Measurements from ENCODE around the gene FLVCR2. TPM values are rescaled to one million over a fixed set of nuclear protein-coding genes. Genes with fewer than 3 reads are reported as not detected.

FLVCR2 gene
- total RNA-seq, 1 donor from 2014 or later: 1.7 TPM

DNA sequence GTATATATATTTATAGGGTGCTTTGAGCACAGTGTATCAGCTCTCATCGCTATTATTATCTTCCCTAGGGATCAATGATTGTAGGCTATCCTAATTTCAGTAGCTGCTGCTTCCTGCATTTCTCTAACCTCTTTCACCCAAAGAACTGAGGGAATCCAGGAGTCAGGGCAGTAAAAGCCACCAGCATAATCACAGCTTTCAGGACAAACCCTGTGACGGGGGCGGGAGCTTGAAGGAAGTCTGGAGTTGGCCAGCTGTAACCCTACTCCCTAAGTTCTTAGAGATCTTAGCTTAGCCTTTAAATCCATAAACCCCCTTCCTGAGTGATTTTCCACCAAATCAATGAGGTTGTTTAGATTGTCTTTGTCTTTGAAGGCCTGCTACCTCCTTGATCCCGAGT lies 33.7 kb downstream of the FLVCR2 start:
- Mint-ChIP-seq H3K4me1 (ENCODE audit: low read depth) (peaks cover 14% of the 10 kb centered on the region), H3K27me3 (ENCODE audit: low read depth) (peaks cover 7% of the 10 kb centered on the region), H3K36me3 (ENCODE audit: low read depth) (peaks cover 7% of the 10 kb centered on the region), H3K27ac (ENCODE audit: unreplicated experiment) (no peak overlapping the region), H3K4me3 (ENCODE audit: unreplicated experiment) (no peak overlapping the region), H3K9me3 (ENCODE audit: low read depth) (peaks cover 13% of the 10 kb centered on the region)
- TF ChIP-seq, protein P1, sequence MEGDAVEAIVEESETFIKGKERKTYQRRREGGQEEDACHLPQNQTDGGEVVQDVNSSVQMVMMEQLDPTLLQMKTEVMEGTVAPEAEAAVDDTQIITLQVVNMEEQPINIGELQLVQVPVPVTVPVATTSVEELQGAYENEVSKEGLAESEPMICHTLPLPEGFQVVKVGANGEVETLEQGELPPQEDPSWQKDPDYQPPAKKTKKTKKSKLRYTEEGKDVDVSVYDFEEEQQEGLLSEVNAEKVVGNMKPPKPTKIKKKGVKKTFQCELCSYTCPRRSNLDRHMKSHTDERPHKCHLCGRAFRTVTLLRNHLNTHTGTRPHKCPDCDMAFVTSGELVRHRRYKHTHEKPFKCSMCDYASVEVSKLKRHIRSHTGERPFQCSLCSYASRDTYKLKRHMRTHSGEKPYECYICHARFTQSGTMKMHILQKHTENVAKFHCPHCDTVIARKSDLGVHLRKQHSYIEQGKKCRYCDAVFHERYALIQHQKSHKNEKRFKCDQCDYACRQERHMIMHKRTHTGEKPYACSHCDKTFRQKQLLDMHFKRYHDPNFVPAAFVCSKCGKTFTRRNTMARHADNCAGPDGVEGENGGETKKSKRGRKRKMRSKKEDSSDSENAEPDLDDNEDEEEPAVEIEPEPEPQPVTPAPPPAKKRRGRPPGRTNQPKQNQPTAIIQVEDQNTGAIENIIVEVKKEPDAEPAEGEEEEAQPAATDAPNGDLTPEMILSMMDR (IDR thresholded peaks at IDR 0.05): no peak
- DNase-seq (ENCODE audit: low spot score): no peak

- no peak for DNase-seq (ENCODE audit: low spot score)
- Mint-ChIP-seq H3K36me3 (ENCODE audit: low read depth) (peaks cover 7% of the 10 kb centered on the region), H3K27ac (ENCODE audit: unreplicated experiment) (no peak overlapping the region), H3K9me3 (ENCODE audit: low read depth) (peaks cover 5% of the 10 kb centered on the region), H3K27me3 (ENCODE audit: low read depth) (peaks cover 7% of the 10 kb centered on the region), H3K4me1 (ENCODE audit: low read depth) (peaks cover 14% of the 10 kb centered on the region), H3K4me3 (ENCODE audit: unreplicated experiment) (no peak overlapping the region)
- TF ChIP-seq, protein P1 (IDR thresholded peaks at IDR 0.05): no peak
These were observed 35.8 kb downstream of the FLVCR2 start for GRCh38 chr14:75614179-75614578.

DNA sequence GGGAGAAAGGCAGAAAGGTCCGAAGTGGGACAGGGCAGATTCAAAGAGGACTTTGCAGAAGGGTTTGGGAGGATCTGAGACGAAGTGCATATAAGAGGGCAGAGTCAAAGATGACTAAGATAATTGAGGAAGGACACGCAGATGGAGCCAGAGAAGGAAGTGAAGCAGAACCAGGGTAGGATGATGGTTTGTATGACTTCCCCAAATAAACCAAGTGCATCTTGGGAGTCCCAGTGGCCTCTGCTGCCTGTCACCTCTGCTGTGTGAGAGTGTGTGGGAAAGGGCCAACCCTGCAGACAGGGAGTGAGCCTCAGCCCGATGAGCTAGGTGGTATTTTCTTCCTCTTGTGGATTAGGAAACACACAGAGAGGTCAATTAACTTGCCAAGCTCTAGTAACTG lies 36.8 kb downstream of the FLVCR2 start:
- DNase-seq (ENCODE audit: low spot score): no peak
- H3K27me3 Mint-ChIP-seq (ENCODE audit: low read depth): peaks cover 7% of the 10 kb centered on the region
- H3K9me3 Mint-ChIP-seq (ENCODE audit: low read depth): peaks cover 5% of the 10 kb centered on the region
- TF ChIP-seq, protein P1 (IDR thresholded peaks at IDR 0.05): no peak
- H3K36me3 Mint-ChIP-seq (ENCODE audit: low read depth): peaks cover 7% of the 10 kb centered on the region
- H3K4me1 Mint-ChIP-seq (ENCODE audit: low read depth): peaks cover 7% of the 10 kb centered on the region
- no peak overlapping the region for H3K4me3 Mint-ChIP-seq (ENCODE audit: unreplicated experiment)
- no peak overlapping the region for H3K27ac Mint-ChIP-seq (ENCODE audit: unreplicated experiment)

DNA sequence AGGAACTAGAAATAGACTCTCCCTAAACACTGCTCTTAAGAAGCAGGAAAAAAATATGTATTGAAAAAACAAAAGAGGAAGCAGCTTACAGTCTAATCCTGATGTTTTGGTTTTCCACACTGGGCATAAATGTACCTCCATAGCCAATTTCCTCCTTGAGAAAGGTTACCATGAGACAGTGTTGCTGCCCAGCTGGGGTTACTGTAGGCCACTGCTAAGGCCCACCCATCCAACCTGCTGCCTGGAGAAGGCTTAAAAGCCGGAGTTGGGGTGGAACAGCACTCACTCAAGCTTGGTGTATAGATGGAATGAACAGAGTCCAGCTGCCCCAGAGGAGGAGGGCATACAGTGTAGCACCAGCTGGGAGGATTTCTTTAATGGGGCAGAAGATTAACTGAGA lies 41.1 kb downstream of the FLVCR2 start:
- Mint-ChIP-seq H3K27me3 (ENCODE audit: low read depth) (peaks cover 3% of the 10 kb centered on the region), H3K27ac (ENCODE audit: unreplicated experiment) (no peak overlapping the region), H3K9me3 (ENCODE audit: low read depth) (peaks cover under 1% of the 10 kb centered on the region), H3K36me3 (ENCODE audit: low read depth) (peaks cover 2% of the 10 kb centered on the region), H3K4me1 (ENCODE audit: low read depth) (no peaks in the 10 kb centered on the region), H3K4me3 (ENCODE audit: unreplicated experiment) (no peak overlapping the region)
- no peak for DNase-seq (ENCODE audit: low spot score)
- TF ChIP-seq, protein P1 (IDR thresholded peaks at IDR 0.05): no peak

DNA sequence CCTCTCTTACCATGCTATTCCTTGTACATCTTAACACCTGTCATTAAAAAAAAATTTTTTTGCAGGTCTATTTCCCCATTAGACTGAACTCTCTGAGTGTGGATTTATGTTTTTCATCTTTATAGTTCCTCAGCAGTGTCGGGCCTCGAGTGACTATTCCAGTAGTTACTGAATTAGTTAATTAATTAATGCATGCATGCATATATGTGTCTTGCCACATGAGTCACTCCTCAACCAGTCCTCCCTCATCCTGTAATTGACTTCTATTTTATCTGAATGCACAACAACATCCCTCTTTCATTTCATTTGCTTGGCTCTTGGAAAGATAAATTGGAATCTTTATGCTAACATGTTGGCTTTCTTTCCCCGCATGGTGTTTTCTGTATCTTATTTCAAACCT lies 46.6 kb downstream of the FLVCR2 start:
- Mint-ChIP-seq H3K9me3 (ENCODE audit: low read depth) (no peaks in the 10 kb centered on the region), H3K4me3 (ENCODE audit: unreplicated experiment) (no peak overlapping the region), H3K27me3 (ENCODE audit: low read depth) (no peaks in the 10 kb centered on the region), H3K4me1 (ENCODE audit: low read depth) (no peaks in the 10 kb centered on the region), H3K27ac (ENCODE audit: unreplicated experiment) (no peak overlapping the region), H3K36me3 (ENCODE audit: low read depth) (no peaks in the 10 kb centered on the region)
- TF ChIP-seq, protein P1 (IDR thresholded peaks at IDR 0.05): no peak
- DNase-seq (ENCODE audit: low spot score): no peak

Measured in chondrocyte (in vitro differentiated cells).